NCI-H1930 (cell line): Measurements from ENCODE around the gene WSCD1.

Experiments used
- DNase-seq, 2 experiments: peaks; one replicate each; lab custom pipeline; 2025; lab: John Stamatoyannopoulos, UW

WSCD1 gene

DNA sequence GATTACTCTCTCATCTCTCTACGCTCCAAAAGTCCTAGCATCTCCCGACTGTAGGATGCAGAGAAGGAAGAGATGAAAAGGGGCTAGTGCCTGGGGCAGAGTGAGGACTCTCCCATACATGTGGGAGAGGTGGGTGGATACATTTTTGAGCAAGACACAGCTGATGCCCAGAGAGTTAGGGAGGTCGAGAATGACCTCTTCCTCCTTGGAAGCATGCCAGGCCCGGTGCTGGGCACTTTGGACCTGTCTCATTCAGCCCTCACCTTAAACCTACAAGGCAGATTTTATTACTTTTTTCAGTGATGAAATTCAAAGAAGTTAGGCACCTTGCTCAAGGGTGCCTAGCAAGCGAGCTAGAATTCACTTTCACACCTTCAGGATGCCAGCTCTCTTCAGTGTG lies 38.2 kb downstream of the WSCD1 start:
- DNase-seq = no peak

DNA sequence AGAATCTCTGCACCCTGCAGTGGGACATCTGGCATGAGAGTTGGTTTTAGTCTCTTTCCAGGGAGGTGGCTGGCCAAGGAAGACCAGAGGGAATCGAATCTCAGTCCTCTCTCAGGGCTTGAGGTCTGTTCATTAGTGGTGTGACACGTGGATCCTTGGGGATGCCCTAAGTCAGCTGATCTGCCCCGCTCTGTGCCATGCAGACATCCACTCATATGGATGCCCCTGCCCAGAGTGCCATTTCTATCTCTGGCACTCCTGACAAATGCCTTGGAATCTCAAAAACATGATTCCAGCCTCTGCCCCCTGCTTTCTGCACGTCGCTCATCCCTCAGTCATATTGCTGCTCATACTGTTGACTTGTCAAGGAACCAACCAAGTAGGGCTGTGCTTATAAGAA lies 38.8 kb downstream of the WSCD1 start:
- no peak for DNase-seq

DNA sequence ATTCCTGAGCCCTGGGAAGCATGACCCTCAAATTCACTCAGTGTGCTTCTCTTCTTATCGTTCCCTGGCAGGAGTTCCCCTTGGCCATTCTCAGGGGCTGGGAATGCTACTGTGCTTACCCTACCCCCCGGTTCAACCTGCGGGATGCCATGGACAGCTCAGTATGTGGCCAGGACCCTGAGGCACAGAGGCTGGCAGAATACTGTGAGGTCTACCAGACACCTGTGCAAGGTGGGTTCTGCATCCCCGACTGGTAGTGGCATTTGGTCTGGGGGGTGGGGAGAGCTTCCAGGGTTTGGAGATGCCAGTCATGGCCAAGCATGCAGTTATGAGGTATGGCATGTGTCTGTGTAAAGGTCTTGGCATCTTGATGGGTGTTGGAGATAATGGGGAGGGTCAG lies 39.4 kb downstream of the WSCD1 start:
- no peak for DNase-seq

DNA sequence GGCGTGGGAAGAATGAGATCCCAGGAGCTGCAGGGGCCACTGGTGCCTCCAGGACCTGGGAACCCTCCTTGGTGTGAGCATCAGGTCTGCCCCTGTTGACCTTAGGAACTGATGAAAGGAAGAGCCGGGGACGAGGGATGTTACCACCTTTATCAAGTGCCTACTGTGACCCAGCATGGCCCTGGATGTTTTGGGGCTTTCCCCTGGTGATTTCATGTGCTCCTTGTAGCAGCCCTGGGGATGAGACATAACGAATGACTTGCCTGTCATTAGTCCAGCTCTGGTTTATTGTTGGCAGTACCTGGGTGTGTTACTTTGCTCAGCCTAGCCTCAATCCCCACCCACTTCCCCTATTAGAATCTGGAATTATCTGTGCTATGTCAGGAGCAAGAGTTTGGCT lies 39.9 kb downstream of the WSCD1 start:
- DNase-seq = no peak

DNA sequence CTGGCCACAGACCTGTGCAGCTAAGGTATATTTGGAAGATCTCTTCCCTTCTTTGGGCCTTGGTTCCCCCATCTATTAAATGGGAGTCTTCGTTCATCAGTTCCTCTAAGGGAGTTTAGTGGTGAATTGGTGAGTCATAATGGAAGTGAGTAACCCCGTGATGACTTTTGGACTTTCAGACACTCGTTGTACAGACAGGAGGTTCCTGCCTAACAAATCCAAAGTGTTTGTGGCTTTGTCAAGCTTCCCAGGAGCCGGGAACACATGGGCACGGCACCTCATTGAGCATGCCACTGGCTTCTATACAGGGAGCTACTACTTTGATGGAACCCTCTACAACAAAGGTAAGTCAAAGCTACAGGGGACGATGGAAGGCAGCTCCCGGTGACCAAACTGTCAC lies 40.4 kb downstream of the WSCD1 start:
- no peak for DNase-seq

DNA sequence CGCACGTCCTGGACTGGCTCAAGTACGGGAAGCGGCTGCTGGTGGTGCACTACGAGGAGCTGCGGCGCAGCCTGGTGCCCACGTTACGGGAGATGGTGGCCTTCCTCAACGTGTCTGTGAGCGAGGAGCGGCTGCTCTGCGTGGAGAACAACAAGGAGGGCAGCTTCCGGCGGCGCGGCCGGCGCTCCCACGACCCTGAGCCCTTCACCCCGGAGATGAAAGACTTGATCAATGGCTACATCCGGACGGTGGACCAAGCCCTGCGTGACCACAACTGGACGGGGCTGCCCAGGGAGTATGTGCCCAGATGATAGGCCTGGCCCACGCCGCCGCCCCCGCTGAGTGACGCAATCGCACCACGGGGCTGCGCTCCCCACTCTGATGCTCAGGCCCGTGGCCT lies 50.2 kb downstream of the WSCD1 start:
- DNase-seq = no peak

DNA sequence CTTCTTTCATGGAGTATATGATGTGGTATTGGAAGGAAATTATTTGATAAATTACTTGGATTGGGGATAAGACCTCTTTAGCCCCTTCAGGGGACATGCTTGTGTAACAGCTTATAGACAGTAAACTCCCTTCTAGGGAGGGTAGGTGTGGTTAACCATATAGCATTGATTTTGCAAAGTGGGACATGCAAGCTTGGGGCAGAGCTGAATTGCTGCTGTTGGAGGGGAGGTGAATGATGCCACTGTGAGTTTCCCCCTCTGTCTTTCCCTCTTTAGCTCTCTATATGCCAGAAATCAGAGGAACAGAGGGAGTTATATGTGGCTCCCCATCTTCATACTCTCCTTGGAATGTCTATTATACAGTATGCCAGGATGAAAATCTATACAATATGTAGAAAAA lies 54.7 kb downstream of the WSCD1 start:
- no peak for DNase-seq

DNA sequence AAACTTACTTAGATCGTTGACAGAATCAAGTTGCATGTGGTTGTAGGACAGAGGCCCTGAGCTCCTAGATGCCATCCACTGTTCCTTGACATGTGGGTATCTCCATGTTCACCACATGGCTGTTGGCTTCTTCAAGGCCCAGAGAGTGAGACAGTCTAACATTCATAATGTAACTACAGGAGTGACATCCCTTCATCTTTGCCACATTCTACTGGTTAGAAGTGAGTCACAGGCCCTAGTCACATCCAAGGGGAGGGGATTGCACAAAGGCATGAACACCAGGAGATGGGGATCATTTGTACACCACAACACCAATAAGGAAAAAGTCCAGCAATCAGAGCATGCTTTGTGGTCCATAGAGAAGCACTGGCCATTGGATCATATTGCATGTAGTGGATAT lies 56.6 kb downstream of the WSCD1 start:
- no peak for DNase-seq

DNA sequence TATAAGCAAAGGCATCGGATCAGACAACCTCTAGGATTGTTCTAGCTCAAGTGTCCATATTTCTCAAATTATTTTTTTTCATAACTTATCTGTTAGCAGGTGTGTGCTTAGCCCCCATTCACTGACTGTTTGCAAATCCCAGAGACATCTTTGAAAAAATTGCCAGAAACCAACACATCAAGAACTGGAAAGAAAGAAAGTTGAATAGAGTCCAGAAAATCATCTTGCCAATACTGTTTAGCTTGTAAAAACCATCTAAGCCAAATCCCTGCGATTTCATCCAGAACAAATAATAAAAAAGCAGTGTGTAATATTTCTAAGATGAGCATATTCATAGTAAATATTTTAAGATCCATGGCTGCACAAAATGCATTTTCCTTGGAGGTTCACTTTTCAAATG lies 64.5 kb downstream of the WSCD1 start:
- DNase-seq = no peak

DNA sequence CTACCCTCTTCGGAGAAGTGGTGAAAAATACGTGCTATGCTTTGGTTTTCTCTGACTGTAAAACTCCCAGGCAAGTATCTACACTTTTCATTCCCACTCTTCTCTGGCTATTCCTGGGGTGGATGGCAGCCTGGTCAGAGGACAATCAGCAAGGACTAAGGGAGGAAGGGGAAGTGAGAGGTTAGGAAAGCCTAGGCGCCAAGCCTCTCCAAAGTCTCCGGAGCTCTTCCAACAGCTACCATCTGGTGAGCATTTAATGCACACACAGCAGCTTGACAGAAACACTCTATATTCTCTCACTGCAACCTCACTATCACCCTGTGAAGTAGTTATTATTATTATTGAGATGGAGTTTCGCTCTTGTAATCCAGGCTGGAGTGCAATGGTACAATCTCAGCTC lies 65.1 kb downstream of the WSCD1 start:
- DNase-seq = no peak

DNA sequence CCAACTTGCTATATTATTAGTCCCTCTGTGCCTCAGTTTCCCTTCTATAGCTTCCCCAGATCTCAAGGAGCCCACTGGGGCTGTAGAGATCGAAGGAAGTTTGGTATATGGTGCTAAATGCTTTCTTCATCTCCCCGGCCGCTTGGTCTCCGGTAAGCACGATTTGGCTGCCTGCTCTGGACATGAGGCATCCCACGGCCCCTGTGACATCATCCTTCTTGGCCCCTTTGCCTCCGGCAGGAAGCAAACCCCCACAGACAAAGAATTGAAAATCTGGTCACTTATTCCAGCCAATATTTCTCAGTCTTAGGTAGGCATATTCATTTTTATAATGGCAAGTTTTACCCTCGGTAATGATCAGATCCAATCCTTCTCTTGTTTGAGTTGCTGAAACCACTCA lies 65.8 kb downstream of the WSCD1 start:
- DNase-seq = no peak

DNA sequence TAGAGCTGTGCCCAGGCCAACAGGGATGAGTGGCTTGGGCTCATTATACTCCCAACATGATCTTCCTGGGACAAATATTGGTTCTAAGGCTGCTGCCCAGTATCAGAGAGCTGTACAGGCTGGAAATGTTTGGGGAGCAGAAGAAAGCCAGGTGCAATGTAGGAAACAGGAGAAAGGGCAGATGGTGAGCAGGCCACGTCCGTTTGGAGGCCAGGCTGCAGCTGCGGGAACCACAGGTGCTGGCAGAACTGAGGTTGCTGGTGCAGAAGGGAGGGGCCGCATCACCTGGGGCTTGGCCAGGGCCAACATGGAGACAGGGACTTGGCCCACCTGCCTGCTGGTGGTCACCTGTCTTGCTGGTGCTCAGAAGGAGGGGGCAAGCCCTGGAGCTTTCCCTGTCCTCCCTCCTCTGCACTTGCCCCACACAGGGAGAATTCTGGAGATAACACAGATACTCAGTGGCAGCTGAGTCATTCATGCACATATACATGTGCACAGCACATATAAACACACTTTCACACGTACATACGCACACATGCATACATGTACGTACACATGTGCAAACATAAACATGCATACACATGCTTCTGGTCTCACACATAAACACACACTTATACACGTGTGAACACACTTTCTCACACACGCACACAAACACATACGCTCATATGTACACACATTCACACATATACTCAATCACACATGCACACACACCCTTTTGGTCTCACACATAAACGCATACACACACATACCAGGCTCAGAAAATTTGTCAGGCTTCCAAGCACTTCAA lies 67.7 kb downstream of the WSCD1 start:
- DNase-seq = no peak

DNA sequence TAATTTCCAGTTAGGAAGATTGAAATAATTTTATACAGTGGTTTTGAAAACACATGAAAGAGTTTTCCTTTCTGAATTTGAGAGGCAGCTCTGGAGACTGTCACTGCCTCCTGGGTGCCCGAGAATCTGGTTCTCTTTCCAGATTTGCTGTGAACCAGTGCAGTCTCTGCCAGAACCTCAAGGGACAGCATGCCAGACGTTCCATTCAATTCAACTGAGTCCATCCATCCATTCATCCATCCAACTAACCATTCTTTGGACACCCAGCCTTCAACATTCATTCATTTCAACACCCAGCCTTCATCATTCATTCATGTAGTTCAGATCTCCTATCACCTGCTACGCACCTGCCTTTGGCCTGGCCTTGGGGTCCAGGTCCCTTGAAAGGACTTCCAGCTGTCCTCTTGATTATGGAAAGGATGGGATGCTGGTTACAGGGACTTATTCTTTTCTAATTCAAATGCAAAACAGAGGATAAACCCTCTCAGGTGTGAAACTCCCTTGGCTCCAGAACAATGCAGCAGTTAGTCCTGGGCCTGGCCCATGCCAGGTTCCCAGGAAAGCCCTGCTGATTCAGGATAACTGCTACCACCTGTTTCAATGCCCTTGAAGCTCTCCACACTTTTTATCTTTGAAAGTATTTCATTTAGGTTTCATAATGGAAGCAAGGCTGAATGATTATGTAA lies 68.7 kb downstream of the WSCD1 start:
- DNase-seq = no peak

DNA sequence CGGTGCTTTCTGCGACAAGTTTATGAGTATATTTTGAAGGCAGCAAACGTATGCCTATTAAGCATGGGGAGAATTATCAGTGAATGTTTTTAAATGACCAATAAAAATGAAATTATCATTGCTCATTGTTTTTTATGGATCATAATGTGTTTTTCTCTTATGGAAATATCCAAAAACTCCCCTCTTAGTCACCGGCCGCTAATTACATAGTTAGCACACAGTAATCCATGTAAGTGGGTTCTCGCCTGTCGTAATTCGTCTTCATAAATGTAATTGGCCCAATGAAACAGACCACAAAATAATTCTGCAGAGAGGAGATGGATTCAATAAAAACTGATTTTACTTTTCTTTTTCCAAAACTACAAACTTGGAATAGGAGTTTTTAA lies 69.3 kb downstream of the WSCD1 start:
- DNase-seq = no peak

DNA sequence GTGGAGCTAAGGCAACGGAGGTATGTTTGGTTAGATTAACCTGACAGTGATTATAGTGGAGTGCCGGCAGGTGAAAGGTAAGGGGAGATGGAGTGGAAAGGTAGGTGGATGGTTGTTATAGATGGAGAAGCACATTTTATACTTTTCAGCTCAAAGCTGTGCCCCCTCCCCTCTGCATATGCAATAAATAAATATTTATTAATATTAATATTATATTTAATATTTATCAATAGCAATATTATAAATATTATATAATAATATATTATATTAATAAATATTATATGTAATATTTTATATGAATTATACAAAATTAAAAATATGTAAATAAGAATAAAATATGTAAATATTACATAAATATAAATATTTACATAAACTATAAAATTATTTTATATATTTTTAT lies 70.0 kb downstream of the WSCD1 start:
- DNase-seq = no peak

DNA sequence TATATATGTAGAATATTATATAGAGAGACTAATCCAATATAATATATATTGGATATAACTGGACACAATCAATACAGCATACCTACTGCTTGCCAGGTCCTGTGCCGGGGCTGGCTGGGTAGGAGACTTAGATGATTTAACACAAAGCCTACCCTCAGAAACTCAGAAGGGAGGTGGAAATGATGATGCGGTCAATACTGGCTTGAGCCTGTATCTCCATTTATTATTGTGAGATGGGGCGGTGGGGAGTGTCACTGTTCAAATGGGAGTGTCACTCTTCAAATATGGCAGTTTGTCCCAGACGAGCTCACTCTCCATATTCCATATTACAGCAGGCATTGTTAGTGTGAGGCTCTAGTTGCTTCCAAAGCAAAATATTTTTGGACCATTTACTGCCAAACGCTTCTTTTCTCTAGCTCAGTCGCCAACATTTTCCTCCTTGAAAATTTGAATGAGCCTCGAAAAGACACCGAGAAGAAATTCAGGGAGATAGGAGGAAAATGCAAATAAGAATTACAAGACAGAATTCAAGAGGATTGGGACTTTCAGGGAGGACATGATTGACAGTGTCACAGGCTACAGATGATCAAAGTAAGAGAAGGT lies 70.7 kb downstream of the WSCD1 start:
- no peak for DNase-seq

DNA sequence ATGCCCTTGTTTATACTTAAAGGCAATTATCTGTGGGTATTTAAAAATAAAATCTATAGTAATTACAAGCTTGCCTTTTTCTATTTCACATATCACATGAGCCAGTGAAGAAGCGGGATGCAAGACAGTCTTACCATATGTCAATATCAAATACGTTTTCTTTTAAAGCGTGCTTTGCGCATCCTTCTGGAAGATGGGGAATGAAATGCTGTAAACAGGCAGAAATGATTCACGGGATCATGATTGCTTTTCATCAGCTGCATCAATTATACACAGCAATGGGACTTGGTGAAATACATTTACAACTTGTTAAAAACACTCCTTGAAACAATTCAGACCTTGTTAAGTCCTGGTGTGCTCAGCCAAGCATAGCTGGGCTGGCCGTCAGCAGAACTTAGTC lies 72.5 kb downstream of the WSCD1 start:
- no peak for DNase-seq

DNA sequence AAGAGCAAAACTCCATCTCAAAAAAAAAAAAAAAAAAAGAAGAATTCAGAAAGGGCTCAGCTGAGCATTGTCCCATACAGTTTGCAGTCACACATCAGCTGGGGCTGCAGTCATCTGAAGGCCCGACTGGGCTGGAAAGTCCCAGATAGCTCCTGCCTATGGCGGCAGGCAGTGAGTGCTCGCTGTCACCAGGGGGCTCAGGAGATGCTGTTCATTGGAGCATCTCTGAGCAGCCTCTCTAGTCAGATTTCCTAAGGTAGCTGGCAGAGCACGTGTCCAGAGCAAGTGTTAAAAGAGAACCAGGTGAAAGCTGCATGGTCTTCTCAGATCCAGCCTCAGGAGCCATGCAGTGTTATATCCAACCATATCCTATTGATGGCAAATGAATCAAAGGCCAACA lies 75.8 kb downstream of the WSCD1 start:
- no peak for DNase-seq

DNA sequence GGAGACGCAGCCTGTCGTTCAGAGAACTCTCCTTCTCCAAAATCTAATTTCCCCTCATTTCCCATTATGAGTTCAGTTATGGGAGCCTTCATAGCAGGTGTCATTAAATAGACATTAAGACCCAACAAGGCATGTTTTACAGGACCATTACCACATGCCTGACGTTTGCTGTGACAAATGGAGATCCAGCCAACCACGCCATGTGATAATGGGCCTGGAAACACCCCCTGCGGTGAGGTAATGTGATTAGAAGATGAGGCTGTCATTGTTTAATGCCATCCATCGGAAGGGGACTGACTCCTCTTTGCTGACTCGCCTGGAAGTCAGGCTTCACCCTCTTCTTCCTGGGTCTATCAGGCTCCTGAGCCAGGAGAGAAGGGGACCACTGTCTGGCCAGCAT lies 76.9 kb downstream of the WSCD1 start:
- no peak for DNase-seq

DNA sequence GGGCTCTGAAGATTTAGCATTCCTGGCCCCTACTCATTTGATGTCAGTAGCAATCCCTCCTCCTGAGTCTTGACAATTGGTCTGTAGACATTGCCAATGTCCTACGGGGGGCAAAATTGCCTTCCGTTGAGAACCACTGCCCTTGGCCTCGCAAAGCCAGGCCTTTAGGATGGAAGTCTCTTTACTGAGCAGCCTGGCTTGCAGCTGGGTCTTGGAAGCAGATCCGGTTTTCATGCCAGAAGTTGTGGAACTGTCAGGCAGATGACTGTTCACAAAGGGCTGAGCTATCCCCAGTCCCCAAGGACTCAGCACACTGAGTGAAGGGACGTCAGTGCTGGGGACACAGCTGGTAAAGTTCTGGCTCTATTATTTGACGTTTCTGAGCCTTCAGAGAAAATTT lies 83.2 kb downstream of the WSCD1 start:
- DNase-seq = no peak

DNA sequence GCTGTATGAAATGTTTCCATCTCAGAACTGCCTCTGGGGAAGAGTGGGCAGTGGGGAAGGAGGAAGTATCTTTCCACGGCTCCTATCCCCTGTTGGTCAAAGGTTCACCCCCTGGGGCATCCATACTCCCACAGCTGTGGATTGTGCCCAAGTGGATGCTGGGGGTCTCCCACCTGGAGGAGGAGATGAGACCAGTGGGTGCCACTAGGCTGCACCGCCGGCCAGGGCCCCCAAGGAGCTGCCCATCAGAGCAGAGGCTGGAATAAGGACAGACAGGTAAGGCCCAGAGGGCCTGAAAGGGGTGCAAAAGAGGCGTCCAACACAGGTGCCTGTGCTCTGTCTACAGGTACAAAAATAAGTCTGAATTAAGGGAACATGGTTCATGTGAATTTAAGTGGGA lies 87.5 kb downstream of the WSCD1 start:
- no peak for DNase-seq

DNA sequence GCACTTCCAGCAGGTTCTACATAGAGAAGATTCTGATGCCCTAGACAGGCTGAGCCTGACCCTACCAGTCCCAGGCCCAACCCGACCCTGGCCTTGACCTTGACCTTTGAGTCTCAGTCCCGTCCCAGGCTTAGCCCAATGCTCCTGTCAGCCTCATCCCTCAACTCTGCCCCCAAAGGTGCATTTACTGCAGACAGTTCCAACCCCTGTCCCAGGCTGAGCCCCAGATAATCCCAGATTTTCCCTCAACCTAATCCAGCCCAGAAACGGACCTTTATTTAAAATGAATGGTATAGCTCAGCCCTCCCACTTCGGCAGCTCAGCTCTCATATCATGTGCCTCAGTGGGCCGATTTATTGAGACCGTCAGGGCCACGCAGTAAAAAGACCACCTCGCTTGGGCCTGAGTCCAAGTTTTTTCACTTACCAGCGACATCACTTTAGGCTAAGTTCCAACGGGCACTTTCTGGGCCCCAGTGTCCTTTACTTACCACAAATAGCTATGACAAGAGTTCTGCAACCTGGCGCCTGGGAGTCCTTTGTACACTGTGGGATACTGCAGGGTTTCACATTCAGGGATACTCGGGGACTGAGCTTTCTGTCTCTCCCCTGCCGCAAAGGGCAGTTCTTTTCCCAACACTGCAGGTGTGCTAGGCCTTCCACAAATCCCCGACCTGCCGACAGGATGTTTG lies 89.5 kb downstream of the WSCD1 start:
- DNase-seq = no peak

DNA sequence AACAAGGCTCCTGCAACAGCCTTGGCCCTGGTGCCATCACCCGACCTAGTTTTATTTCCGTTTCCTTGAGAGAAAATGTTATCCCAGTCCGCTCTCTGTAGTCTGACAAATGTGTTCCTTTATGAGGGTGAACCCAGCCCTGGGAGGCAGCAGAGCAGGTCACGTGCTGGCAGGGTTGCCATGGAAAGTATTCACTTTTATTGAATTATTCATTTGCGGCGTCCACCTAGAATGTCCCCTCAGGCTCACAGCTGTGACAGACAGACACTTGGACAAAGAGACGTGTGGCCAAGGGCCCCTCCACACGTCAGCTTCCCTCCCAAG lies 90.0 kb downstream of the WSCD1 start:
- no peak for DNase-seq
